Adrenal gland (tissue), 5 donors: ENCODE data around the gene GPC6.

ENCODE experiments used
- POLR2A ChIP-seq, 2 donors: fragments of 450-650 bp; IDR thresholded peaks; one replicate each; pipeline ENCODE4 v1.6.1; 2017; ENCODE audit warnings: antibody characterized with exemption in 2 of 2, mild to moderate bottlenecking in 2 of 2, moderate library complexity in 1 of 2
- TF ChIP-seq, protein P1 (sequence below), 6 experiments: fragments of 450-650 bp in 4 of 6; fragments of 200-600 bp in 2 of 6; sonication (generic) in 1 of 6; IDR thresholded peaks; 1 replicate in 5 of 6; 2 replicates in 1 of 6; pipeline versions ENCODE4 v1.5.1 to v1.8.0; 2016 to 2021; ENCODE audit warnings: antibody characterized with exemption in 6 of 6, mild to moderate bottlenecking in 2 of 6, moderate library complexity in 1 of 6
- donor health status: DM: no; HTN: no; CAD: no.

DNA sequence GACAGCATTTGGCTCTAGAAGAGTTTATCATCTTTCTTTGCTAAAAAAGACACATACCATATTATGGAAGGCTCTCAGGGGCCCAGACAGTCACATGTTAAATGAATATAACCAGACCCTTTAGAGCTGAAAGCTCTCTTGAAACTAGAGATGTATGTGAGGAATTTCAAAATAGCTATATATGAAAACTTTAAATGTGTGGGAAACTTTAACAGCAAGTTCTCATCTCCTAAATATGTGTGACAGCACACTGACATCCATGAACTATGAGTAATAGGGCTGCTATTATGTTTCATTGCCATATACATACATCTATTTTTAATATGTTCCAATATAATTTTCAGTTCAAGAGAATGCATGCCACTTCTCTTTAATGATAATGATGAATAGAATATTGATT lies 509.5 kb downstream of the GPC6 start:
- TF ChIP-seq, protein P1, sequence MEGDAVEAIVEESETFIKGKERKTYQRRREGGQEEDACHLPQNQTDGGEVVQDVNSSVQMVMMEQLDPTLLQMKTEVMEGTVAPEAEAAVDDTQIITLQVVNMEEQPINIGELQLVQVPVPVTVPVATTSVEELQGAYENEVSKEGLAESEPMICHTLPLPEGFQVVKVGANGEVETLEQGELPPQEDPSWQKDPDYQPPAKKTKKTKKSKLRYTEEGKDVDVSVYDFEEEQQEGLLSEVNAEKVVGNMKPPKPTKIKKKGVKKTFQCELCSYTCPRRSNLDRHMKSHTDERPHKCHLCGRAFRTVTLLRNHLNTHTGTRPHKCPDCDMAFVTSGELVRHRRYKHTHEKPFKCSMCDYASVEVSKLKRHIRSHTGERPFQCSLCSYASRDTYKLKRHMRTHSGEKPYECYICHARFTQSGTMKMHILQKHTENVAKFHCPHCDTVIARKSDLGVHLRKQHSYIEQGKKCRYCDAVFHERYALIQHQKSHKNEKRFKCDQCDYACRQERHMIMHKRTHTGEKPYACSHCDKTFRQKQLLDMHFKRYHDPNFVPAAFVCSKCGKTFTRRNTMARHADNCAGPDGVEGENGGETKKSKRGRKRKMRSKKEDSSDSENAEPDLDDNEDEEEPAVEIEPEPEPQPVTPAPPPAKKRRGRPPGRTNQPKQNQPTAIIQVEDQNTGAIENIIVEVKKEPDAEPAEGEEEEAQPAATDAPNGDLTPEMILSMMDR (IDR thresholded peaks at IDR 0.05), result no peak
- TF ChIP-seq POLR2A (IDR thresholded peaks at IDR 0.05), result no peak
